Measurements from ENCODE around the gene CDH2. TPM values are rescaled to one million over a fixed set of nuclear protein-coding genes. Genes with fewer than 3 reads are reported as not detected.

CDH2 gene
- total RNA-seq, 1 experiment from 2014 or later = 42.3 TPM

DNA sequence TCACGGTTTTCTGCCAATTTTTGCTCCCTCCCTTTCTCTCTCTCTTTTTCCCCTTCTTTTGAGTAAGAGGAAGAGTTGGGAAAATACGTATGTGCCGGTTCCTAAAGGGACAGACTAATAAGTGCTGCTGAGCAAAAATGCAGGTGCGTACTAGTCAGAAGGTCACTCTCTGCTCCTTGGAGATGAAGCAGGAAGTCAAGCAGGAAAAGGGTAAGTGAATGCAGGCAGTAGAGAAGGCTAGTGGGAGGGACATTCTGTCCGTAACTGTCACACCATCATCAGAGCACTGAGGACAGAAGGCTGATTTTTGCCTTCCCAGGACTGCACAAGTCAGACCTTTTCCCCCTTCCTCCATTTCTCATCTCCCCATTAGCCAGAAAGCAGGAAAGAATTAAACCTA, 105.7 kb downstream of the CDH2 start:
- no peak overlapping the region for H3K4me3 ChIP-seq (ENCODE audit: low read depth in 2 of 2, low read length in 2 of 2)
- H3K4me1 ChIP-seq (ENCODE audit: control insufficient read depth, insufficient read depth, low read length) = no peaks in the 10 kb centered on the region
- H3K9me3 ChIP-seq (ENCODE audit: control insufficient read depth, insufficient read depth, low read depth, low read length) = no peaks in the 10 kb centered on the region
- ChIA-PET CTCF (no interaction called here), POLR2A (no interaction called here)
- no TSS peak for BruUV-seq (replicated peaks)
- H3K27me3 ChIP-seq (ENCODE audit: control insufficient read depth, insufficient read depth, low read length) = no peaks in the 10 kb centered on the region
- in situ Hi-C loops (cut with HindIII; ENCODE audit: low pct_unique_long_range_greater_than_20kb, low sequenced_read_pairs) = no loop called here
- no peaks in the 10 kb centered on the region for H3K36me3 ChIP-seq (ENCODE audit: control insufficient read depth, insufficient read depth, low read length)
- intact Hi-C loops (cut with micrococcal nuclease; ENCODE audit: unreplicated experiment) = no loop called here
- DNase-seq (ENCODE audit: low read depth, low spot score) = no peak
- no peak for ATAC-seq
- TF ChIP-seq SIN3A (IDR thresholded peaks at IDR 0.05; ENCODE audit: borderline replicate concordance, insufficient read depth, low read depth, low read length) = no peak
- no peak for TF ChIP-seq REST (IDR thresholded peaks at IDR 0.05; ENCODE audit: insufficient read depth in 1 of 2, low read depth in 2 of 2, low read length in 1 of 2)
- TF ChIP-seq, protein P1, sequence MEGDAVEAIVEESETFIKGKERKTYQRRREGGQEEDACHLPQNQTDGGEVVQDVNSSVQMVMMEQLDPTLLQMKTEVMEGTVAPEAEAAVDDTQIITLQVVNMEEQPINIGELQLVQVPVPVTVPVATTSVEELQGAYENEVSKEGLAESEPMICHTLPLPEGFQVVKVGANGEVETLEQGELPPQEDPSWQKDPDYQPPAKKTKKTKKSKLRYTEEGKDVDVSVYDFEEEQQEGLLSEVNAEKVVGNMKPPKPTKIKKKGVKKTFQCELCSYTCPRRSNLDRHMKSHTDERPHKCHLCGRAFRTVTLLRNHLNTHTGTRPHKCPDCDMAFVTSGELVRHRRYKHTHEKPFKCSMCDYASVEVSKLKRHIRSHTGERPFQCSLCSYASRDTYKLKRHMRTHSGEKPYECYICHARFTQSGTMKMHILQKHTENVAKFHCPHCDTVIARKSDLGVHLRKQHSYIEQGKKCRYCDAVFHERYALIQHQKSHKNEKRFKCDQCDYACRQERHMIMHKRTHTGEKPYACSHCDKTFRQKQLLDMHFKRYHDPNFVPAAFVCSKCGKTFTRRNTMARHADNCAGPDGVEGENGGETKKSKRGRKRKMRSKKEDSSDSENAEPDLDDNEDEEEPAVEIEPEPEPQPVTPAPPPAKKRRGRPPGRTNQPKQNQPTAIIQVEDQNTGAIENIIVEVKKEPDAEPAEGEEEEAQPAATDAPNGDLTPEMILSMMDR (IDR thresholded peaks at IDR 0.05) = no peak
- H3K27ac ChIP-seq (ENCODE audit: low read length) = no peak overlapping the region

GRCh38 chr18:28068207-28068606, 108.7 kb downstream of the CDH2 start:
- Histone ChIP-seq H3K4me3 (ENCODE audit: low read depth in 2 of 2, low read length in 2 of 2) (no peak overlapping the region), H3K27ac (ENCODE audit: low read length) (no peak overlapping the region), H3K36me3 (ENCODE audit: control insufficient read depth, insufficient read depth, low read length) (no peaks in the 10 kb centered on the region), H3K4me1 (ENCODE audit: control insufficient read depth, insufficient read depth, low read length) (no peaks in the 10 kb centered on the region), H3K27me3 (ENCODE audit: control insufficient read depth, insufficient read depth, low read length) (no peaks in the 10 kb centered on the region), H3K9me3 (ENCODE audit: control insufficient read depth, insufficient read depth, low read depth, low read length) (no peaks in the 10 kb centered on the region)
- ChIA-PET CTCF (no interaction called here), POLR2A (no interaction called here)
- intact Hi-C loops (cut with micrococcal nuclease; ENCODE audit: unreplicated experiment) (no loop called here), in situ Hi-C loops (cut with HindIII; ENCODE audit: low pct_unique_long_range_greater_than_20kb, low sequenced_read_pairs) (no loop called here)
- DNase-seq (ENCODE audit: low read depth, low spot score) (no peak), ATAC-seq (no peak)
- no peak for TF ChIP-seq TCF7L2 (IDR thresholded peaks at IDR 0.05; ENCODE audit: low read depth, low read length)
- TF ChIP-seq, protein P1 (IDR thresholded peaks at IDR 0.05) = no peak
- TF ChIP-seq SIN3A (IDR thresholded peaks at IDR 0.05; ENCODE audit: borderline replicate concordance, insufficient read depth, low read depth, low read length) = no peak
- TF ChIP-seq POLR2AphosphoS5 (IDR thresholded peaks at IDR 0.05; ENCODE audit: low read depth, low read length) = no peak
- TF ChIP-seq REST (IDR thresholded peaks at IDR 0.05; ENCODE audit: insufficient read depth in 1 of 2, low read depth in 2 of 2, low read length in 1 of 2) = no peak
- no TSS peak for BruUV-seq (replicated peaks)
